SH-SY5Y (cell line): ENCODE results near the gene DKK2.

Source experiments
- GATA2 ChIP-seq: IDR thresholded peaks from 2 replicates; pipeline ENCODE4 v1.6.1; 2011; ENCODE audit warnings: mild to moderate bottlenecking, low read depth, low read length
- GATA3 ChIP-seq: IDR thresholded peaks from 2 replicates; pipeline ENCODE4 v1.6.1; 2011; ENCODE audit warnings: low read depth, mild to moderate bottlenecking, low read length, moderate library complexity

Gene DKK2

GRCh38 chr4:106985830-106986229 lies 50.3 kb downstream of the DKK2 start:
- TF ChIP-seq GATA2 (no peak), GATA3 (no peak)

GRCh38 chr4:106982711-106983211 lies 53.4 kb downstream of the DKK2 start:
- no peak for TF ChIP-seq GATA2
- no peak for TF ChIP-seq GATA3

- TF ChIP-seq GATA3: no peak
- no peak for TF ChIP-seq GATA2
Observed at GRCh38 chr4:106981431-106981830, 54.7 kb downstream of the DKK2 start.

- TF ChIP-seq GATA3: no peak
- TF ChIP-seq GATA2: no peak
Observed at GRCh38 chr4:106979476-106979875, 56.6 kb downstream of the DKK2 start.

- TF ChIP-seq GATA3 (no peak), GATA2 (no peak)
Observed at GRCh38 chr4:106978046-106978774, 57.9 kb downstream of the DKK2 start.

GRCh38 chr4:106971636-106972035 lies 64.5 kb downstream of the DKK2 start:
- TF ChIP-seq GATA3 (no peak), GATA2 (no peak)

- no peak for TF ChIP-seq GATA3
- no peak for TF ChIP-seq GATA2
Observed at GRCh38 chr4:106967892-106968291, 68.2 kb downstream of the DKK2 start.

- TF ChIP-seq GATA3 (no peak), GATA2 (no peak)
Observed at GRCh38 chr4:106953036-106953705, 82.9 kb downstream of the DKK2 start.

- TF ChIP-seq GATA2 (no peak), GATA3 (no peak)
Observed at GRCh38 chr4:106951891-106952290, 84.2 kb downstream of the DKK2 start.

- TF ChIP-seq GATA2 (no peak), GATA3 (no peak)
Observed at GRCh38 chr4:106941841-106942240, 94.3 kb downstream of the DKK2 start.

GRCh38 chr4:106930522-106930921 lies 105.6 kb downstream of the DKK2 start:
- TF ChIP-seq GATA3 (no peak), GATA2 (no peak)

- no peak for TF ChIP-seq GATA3
Observed at GRCh38 chr4:106929248-106929647, 106.9 kb downstream of the DKK2 start.

GRCh38 chr4:106914223-106914622 lies 121.9 kb downstream of the DKK2 start:
- no peak for TF ChIP-seq GATA2
- no peak for TF ChIP-seq GATA3

GRCh38 chr4:106909486-106910188 lies 126.5 kb downstream of the DKK2 start:
- TF ChIP-seq GATA2 (no peak), GATA3 (no peak)
